HL-60 (cell line): ENCODE data around the gene MT1X.

Source experiments
- GABPA ChIP-seq: IDR thresholded peaks from 2 replicates; pipeline ENCODE4 v1.6.1; 2012; ENCODE audit warnings: low read depth
- POLR2AphosphoS5 ChIP-seq: IDR thresholded peaks from 2 replicates; pipeline ENCODE4 v1.6.1; 2012; ENCODE audit warnings: low read depth
- TF ChIP-seq, protein P1 (sequence below): IDR thresholded peaks from one replicate; pipeline ENCODE4 v1.5.1; 2011; ENCODE audit warnings: low read length, control low read depth, inconsistent platforms; ENCODE audit not compliant: insufficient read depth
- TF ChIP-seq, protein P2 (sequence below): IDR thresholded peaks from 2 replicates; pipeline ENCODE4 v1.6.1; 2012; ENCODE audit warnings: low read depth; ENCODE audit not compliant: insufficient replicate concordance

DNA sequence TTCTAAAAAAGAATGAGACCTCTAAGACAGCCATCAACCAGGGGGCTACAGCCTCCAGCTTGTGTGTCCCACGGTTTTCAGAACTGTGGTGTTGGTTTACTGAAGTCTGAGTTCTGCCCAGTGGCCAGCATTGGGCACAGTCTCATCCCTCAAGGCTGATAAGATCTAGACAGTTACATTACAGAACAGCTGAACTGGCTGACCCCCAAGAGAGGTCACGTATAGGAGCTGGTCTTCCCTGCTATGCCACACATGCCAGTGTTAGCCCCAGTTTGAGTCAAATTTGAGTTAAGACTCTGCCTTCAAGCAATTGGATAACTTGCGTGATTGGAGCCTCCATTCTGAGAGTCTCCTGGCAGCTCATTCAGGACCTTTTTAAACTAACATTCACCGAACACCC is 32.9 kb downstream of the MT1X start:
- TF ChIP-seq, protein P1, sequence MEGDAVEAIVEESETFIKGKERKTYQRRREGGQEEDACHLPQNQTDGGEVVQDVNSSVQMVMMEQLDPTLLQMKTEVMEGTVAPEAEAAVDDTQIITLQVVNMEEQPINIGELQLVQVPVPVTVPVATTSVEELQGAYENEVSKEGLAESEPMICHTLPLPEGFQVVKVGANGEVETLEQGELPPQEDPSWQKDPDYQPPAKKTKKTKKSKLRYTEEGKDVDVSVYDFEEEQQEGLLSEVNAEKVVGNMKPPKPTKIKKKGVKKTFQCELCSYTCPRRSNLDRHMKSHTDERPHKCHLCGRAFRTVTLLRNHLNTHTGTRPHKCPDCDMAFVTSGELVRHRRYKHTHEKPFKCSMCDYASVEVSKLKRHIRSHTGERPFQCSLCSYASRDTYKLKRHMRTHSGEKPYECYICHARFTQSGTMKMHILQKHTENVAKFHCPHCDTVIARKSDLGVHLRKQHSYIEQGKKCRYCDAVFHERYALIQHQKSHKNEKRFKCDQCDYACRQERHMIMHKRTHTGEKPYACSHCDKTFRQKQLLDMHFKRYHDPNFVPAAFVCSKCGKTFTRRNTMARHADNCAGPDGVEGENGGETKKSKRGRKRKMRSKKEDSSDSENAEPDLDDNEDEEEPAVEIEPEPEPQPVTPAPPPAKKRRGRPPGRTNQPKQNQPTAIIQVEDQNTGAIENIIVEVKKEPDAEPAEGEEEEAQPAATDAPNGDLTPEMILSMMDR, result no peak
- TF ChIP-seq, protein P2, sequence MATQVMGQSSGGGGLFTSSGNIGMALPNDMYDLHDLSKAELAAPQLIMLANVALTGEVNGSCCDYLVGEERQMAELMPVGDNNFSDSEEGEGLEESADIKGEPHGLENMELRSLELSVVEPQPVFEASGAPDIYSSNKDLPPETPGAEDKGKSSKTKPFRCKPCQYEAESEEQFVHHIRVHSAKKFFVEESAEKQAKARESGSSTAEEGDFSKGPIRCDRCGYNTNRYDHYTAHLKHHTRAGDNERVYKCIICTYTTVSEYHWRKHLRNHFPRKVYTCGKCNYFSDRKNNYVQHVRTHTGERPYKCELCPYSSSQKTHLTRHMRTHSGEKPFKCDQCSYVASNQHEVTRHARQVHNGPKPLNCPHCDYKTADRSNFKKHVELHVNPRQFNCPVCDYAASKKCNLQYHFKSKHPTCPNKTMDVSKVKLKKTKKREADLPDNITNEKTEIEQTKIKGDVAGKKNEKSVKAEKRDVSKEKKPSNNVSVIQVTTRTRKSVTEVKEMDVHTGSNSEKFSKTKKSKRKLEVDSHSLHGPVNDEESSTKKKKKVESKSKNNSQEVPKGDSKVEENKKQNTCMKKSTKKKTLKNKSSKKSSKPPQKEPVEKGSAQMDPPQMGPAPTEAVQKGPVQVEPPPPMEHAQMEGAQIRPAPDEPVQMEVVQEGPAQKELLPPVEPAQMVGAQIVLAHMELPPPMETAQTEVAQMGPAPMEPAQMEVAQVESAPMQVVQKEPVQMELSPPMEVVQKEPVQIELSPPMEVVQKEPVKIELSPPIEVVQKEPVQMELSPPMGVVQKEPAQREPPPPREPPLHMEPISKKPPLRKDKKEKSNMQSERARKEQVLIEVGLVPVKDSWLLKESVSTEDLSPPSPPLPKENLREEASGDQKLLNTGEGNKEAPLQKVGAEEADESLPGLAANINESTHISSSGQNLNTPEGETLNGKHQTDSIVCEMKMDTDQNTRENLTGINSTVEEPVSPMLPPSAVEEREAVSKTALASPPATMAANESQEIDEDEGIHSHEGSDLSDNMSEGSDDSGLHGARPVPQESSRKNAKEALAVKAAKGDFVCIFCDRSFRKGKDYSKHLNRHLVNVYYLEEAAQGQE, result no peak
- TF ChIP-seq GABPA (no peak), POLR2AphosphoS5 (no peak)
